Measurements from ENCODE around the gene ATP8A2. TPM values are rescaled to one million over a fixed set of nuclear protein-coding genes. Genes with fewer than 3 reads are reported as not detected.

The ATP8A2 gene
- total RNA-seq, 3 donors from 2014 or later (not counting 1 experiment from before 2014, with no cell fraction given) = 0.43 to 0.68 (median 0.59) TPM

- peaks cover 0 to 5% of the 10 kb centered on the region in 2 donors for H3K4me1 Mint-ChIP-seq
Observed at GRCh38 chr13:25764378-25764777, 392.6 kb downstream of the ATP8A2 start.

GRCh38 chr13:25765266-25765665 lies 393.5 kb downstream of the ATP8A2 start:
- ATAC-seq (no peak), DNase-seq (no peak)
- peaks cover 9% of the 10 kb centered on the region in 2 donors for H3K27me3 Mint-ChIP-seq (ENCODE audit: low read depth in 2 of 2)
- no peak overlapping the region for H3K4me3 ChIP-seq (ENCODE audit: low read length)
- no peaks in the 10 kb centered on the region for H3K36me3 Mint-ChIP-seq
- H3K4me3 Mint-ChIP-seq = no peak overlapping the region
- no peaks in the 10 kb centered on the region for H3K36me3 ChIP-seq (ENCODE audit: control insufficient read depth, insufficient read depth, low read length)
- H3K4me1 ChIP-seq (ENCODE audit: control insufficient read depth, insufficient read depth, low read length) = no peaks in the 10 kb centered on the region
- no peaks in the 10 kb centered on the region for H3K9me3 ChIP-seq (ENCODE audit: control insufficient read depth, insufficient read depth, low read length)
- H3K27ac Mint-ChIP-seq = no peak overlapping the region
- WGBS (ENCODE audit: insufficient coverage) = 98% methylated on average over 2 of the region's 2 CpGs
- no peaks in the 10 kb centered on the region for H3K9me3 Mint-ChIP-seq
- H3K27ac ChIP-seq (ENCODE audit: low read length) = no peak overlapping the region
- no peaks in the 10 kb centered on the region for H3K27me3 ChIP-seq (ENCODE audit: control insufficient read depth, insufficient read depth, low read length)
- H3K4me1 Mint-ChIP-seq = peaks cover 0 to 5% of the 10 kb centered on the region in 2 donors
- intact Hi-C loops (cut with micrococcal nuclease) = no loop called here
- no peak for TF ChIP-seq CTCF (IDR thresholded peaks at IDR 0.05)

More at GRCh38 chr13:25764378-25764777, 392.6 kb downstream of the ATP8A2 start:
- Histone ChIP-seq H3K27ac (ENCODE audit: low read length) (no peak overlapping the region), H3K36me3 (ENCODE audit: control insufficient read depth, insufficient read depth, low read length) (no peaks in the 10 kb centered on the region), H3K9me3 (ENCODE audit: control insufficient read depth, insufficient read depth, low read length) (no peaks in the 10 kb centered on the region), H3K4me3 (ENCODE audit: low read length) (no peak overlapping the region), H3K4me1 (ENCODE audit: control insufficient read depth, insufficient read depth, low read length) (no peaks in the 10 kb centered on the region), H3K27me3 (ENCODE audit: control insufficient read depth, insufficient read depth, low read length) (no peaks in the 10 kb centered on the region)
- ATAC-seq = no peak
- Mint-ChIP-seq H3K9me3 (no peaks in the 10 kb centered on the region), H3K27ac (no peak overlapping the region), H3K27me3 (ENCODE audit: low read depth in 2 of 2) (peaks cover 10 to 14% of the 10 kb centered on the region in 2 donors), H3K4me3 (no peak overlapping the region), H3K36me3 (no peaks in the 10 kb centered on the region)
- DNase-seq = no peak
- intact Hi-C loops (cut with micrococcal nuclease) = no loop called here
- TF ChIP-seq CTCF (IDR thresholded peaks at IDR 0.05) = no peak
- 96% methylated on average over 4 of the region's 4 CpGs for WGBS (ENCODE audit: insufficient coverage)

- no peak overlapping the region for H3K27ac Mint-ChIP-seq
- DNase-seq = no peak
- intact Hi-C loops (cut with micrococcal nuclease) = no loop called here
- no peak for ATAC-seq
- H3K27me3 Mint-ChIP-seq (ENCODE audit: low read depth in 2 of 2) = peaks cover 11% of the 10 kb centered on the region in 2 donors
- Histone ChIP-seq H3K4me1 (ENCODE audit: control insufficient read depth, insufficient read depth, low read length) (no peaks in the 10 kb centered on the region), H3K36me3 (ENCODE audit: control insufficient read depth, insufficient read depth, low read length) (no peaks in the 10 kb centered on the region), H3K9me3 (ENCODE audit: control insufficient read depth, insufficient read depth, low read length) (no peaks in the 10 kb centered on the region), H3K4me3 (ENCODE audit: low read length) (no peak overlapping the region), H3K27me3 (ENCODE audit: control insufficient read depth, insufficient read depth, low read length) (no peaks in the 10 kb centered on the region), H3K27ac (ENCODE audit: low read length) (no peak overlapping the region)
- H3K4me3 Mint-ChIP-seq = no peak overlapping the region
- peaks cover 0 to 5% of the 10 kb centered on the region in 2 donors for H3K4me1 Mint-ChIP-seq
- H3K9me3 Mint-ChIP-seq = no peaks in the 10 kb centered on the region
- WGBS (ENCODE audit: insufficient coverage) = 92% methylated on average over 3 of the region's 3 CpGs
- H3K36me3 Mint-ChIP-seq = no peaks in the 10 kb centered on the region
- TF ChIP-seq CTCF (IDR thresholded peaks at IDR 0.05) = no peak
Observed at GRCh38 chr13:25766576-25766975, 394.8 kb downstream of the ATP8A2 start.

- intact Hi-C loops (cut with micrococcal nuclease) = no loop called here
- no peaks in the 10 kb centered on the region for H3K36me3 ChIP-seq (ENCODE audit: control insufficient read depth, insufficient read depth, low read length)
- no peaks in the 10 kb centered on the region for H3K4me1 ChIP-seq (ENCODE audit: control insufficient read depth, insufficient read depth, low read length)
- no peak for TF ChIP-seq CTCF (IDR thresholded peaks at IDR 0.05)
- DNase-seq (no peak), ATAC-seq (no peak)
- no peak overlapping the region for H3K27ac ChIP-seq (ENCODE audit: low read length)
- H3K9me3 Mint-ChIP-seq = no peaks in the 10 kb centered on the region
- no peaks in the 10 kb centered on the region for H3K27me3 ChIP-seq (ENCODE audit: control insufficient read depth, insufficient read depth, low read length)
- WGBS (ENCODE audit: insufficient coverage) = 100% methylated on average over 1 of the region's 1 CpG
- H3K9me3 ChIP-seq (ENCODE audit: control insufficient read depth, insufficient read depth, low read length) = no peaks in the 10 kb centered on the region
- no peak overlapping the region for H3K27ac Mint-ChIP-seq
- no peaks in the 10 kb centered on the region for H3K36me3 Mint-ChIP-seq
- peaks cover 0 to 5% of the 10 kb centered on the region in 2 donors for H3K4me1 Mint-ChIP-seq
- peaks cover 11% of the 10 kb centered on the region in 2 donors for H3K27me3 Mint-ChIP-seq (ENCODE audit: low read depth in 2 of 2)
- no peak overlapping the region for H3K4me3 Mint-ChIP-seq
- H3K4me3 ChIP-seq (ENCODE audit: low read length) = no peak overlapping the region
Observed at GRCh38 chr13:25766991-25767390, 395.2 kb downstream of the ATP8A2 start.

Measured in natural killer cell (primary cell).